Naive thymus-derived CD8-positive, alpha-beta T cell (primary cell): ENCODE measurements around the gene RAB18. TPM values are rescaled to one million over a fixed set of nuclear protein-coding genes. Genes with fewer than 3 reads are reported as not detected.
"Not testable (repeated sequence)": the region's sequence is repeated elsewhere in the genome, so short reads cannot be mapped to it uniquely, and the experiment has no call there.

Experiments
- ATAC-seq, 2 donors: fragments of 150-1000 bp; cut with Tn5 transposase in 1 of 2; sonication (Bioruptor Pico), chemical (Tn5 transposase) in 1 of 2; 1 replicate in 1 of 2; 2 replicates in 1 of 2; pipeline ENCODE4 v1.10.0; 2021; ENCODE audit warnings: mild to moderate bottlenecking in 2 of 2, moderate library complexity in 2 of 2
- POLR2A ChIA-PET: fragments of 350-600 bp; sonication (Branson Sonifier 250); formaldehyde crosslinking; loops from one replicate; lab custom pipeline; 2021; ENCODE audit warnings: antibody characterized with exemption; lab: Charles Lee
- DNase-seq, 10 donors: peaks; one replicate each; pipeline versions ENCODE4 v3.0.0 to v3.0.0-alpha.2; 2020 to 2022
- H3K27ac Mint-ChIP-seq, 10 donors: one replicate each; pipeline ENCODE4 v1.8.0; 2020 to 2022; ENCODE audit warnings: mild to moderate bottlenecking in 10 of 10, mixed read lengths in 10 of 10, moderate library complexity in 4 of 10, inconsistent platforms in 1 of 10
- H3K27me3 Mint-ChIP-seq, 5 donors: one replicate each; pipeline ENCODE4 v1.8.0; 2021 to 2022; ENCODE audit warnings: mixed read lengths in 5 of 5
- H3K36me3 Mint-ChIP-seq, 3 donors: one replicate each; pipeline ENCODE4 v1.8.0; 2020 to 2022; ENCODE audit warnings: mixed read lengths in 3 of 3, mild to moderate bottlenecking in 2 of 3, inconsistent platforms in 1 of 3
- H3K4me1 Mint-ChIP-seq, 4 donors: one replicate each; pipeline ENCODE4 v1.8.0; 2021 to 2022; ENCODE audit warnings: mixed read lengths in 4 of 4
- H3K4me3 Mint-ChIP-seq, 10 donors: one replicate each; pipeline ENCODE4 v1.8.0; 2020 to 2022; ENCODE audit warnings: mild to moderate bottlenecking in 10 of 10, mixed read lengths in 10 of 10, moderate library complexity in 6 of 10, inconsistent platforms in 1 of 10
- H3K9me3 Mint-ChIP-seq, 9 donors: one replicate each; pipeline ENCODE4 v1.8.0; 2020 to 2022; ENCODE audit warnings: mixed read lengths in 9 of 9, mild to moderate bottlenecking in 3 of 9, inconsistent platforms in 1 of 9, moderate library complexity in 1 of 9
- polyA plus RNA-seq, 3 donors: library from polyadenylated mRNA; unstranded; fragments of 300-500 nt; fragmentation: Illumina TruSeq; gene quantifications; one replicate each; pipeline ENCODE4 v1.2.3, GENCODE V29; 2021
- total RNA-seq, 8 experiments: library from RNA in 2 of 8; stranded (reverse) in 2 of 8; gene quantifications; one replicate each; pipeline ENCODE4 v1.2.3 and lab custom pipeline; 2021 to 2026

Gene RAB18
- total RNA-seq (10 to 100 TPM; 79.8 to 83.2 TPM), polyA plus RNA-seq (10 to 100 TPM; 65.4 to 82.4 (median 76.3) TPM), total RNA-seq (lab: John Stamatoyannopoulos, UW) (59.0 to 86.2 (median 66.9) reads per million in 6 experiments)

GRCh38 chr10:27504007-27504807 lies at the start of gene RAB18:
RAB18 (plus strand) TSS chr10:27504304; CDS start chr10:27504370, 66 bp downstream.
- peak within 1 kb of the TSS; percentile 96 to 100 (median 99) for H3K4me3 Mint-ChIP-seq
- peaks cover 0 to 2% (median 0%) of the 10 kb centered on the region in 9 donors for H3K9me3 Mint-ChIP-seq
- peaks cover 0 to 3% (median 0%) of the 10 kb centered on the region in 5 donors for H3K27me3 Mint-ChIP-seq
- peak; percentile 94 for ATAC-seq
- H3K4me1 Mint-ChIP-seq: peaks cover 23 to 53% (median 51%) of the 10 kb centered on the region in 4 donors
- DNase-seq: peak; percentile 94 to 100 (median 98)
- H3K27ac Mint-ChIP-seq: peak within 1 kb of the TSS; percentile 96 to 100 (median 99)
- H3K36me3 Mint-ChIP-seq: peaks cover 0 to 15% (median 2%) of the 10 kb centered on the region in 3 donors
- POLR2A ChIA-PET: interaction anchor here (0.6 to 2.5 kb wide), 13 partner anchors 9 to 1029 kb away, joined by 3 to 21 read pairs (median 5); partner anchors contain the start of genes ACBD5, MASTL, WAC and YME1L1

DNA sequence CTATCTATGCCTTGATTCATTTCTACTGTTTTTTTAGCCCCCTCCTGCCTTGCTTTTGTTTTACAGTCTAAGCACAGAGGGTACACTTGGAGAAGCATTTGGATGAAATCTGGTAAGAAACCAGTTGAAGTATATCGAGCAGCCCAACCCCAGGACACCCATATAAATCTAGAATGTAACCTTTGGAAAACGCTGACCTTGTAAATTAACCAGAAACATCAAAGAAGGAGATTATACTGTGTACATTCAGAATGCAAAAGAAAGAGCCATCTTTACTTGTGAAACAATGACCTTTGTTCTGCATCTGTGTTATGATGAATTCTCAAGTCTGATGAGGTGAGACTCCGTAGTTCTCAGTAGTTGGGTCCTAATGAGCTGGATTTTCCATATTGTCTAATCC lies 49.3 kb upstream of the RAB18 start:
- Mint-ChIP-seq H3K4me3 (no peak overlapping the region), H3K27ac (no peak overlapping the region), H3K27me3 (peaks cover 0 to 4% (median 0%) of the 10 kb centered on the region in 5 donors), H3K9me3 (no peaks in the 10 kb centered on the region), H3K36me3 (no peaks in the 10 kb centered on the region), H3K4me1 (peaks cover 5 to 12% (median 10%) of the 10 kb centered on the region in 4 donors)
- POLR2A ChIA-PET: no interaction called here
- DNase-seq (no peak), ATAC-seq (no peak)

- ATAC-seq: no peak
- H3K9me3 Mint-ChIP-seq: no peaks in the 10 kb centered on the region
- H3K27me3 Mint-ChIP-seq: peaks cover 0 to 4% (median 0%) of the 10 kb centered on the region in 5 donors
- POLR2A ChIA-PET: no interaction called here
- H3K27ac Mint-ChIP-seq: no peak overlapping the region
- peaks cover 6 to 12% (median 10%) of the 10 kb centered on the region in 4 donors for H3K4me1 Mint-ChIP-seq
- H3K4me3 Mint-ChIP-seq: no peak overlapping the region
- H3K36me3 Mint-ChIP-seq: no peaks in the 10 kb centered on the region
- no peak for DNase-seq
Measured at GRCh38 chr10:27457261-27457945, 46.7 kb upstream of the RAB18 start.

DNA sequence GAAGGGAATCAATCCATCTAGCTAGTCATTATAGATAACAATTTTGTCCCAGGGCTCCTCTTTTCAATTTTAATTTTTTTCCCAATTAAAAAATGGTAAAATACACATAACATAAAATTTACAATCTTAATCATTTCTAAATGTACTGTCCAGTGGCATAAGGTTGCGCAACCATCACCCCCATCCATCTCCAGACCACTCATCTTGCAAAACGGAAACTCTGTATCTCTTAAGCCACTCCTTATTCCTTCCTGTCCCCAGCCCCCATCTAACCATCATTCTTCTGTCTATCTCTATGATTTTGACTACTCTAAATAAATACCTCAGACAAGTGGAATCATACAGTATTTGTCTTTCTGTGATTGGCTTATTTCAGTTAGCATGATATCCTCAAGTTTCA lies 46.1 kb upstream of the RAB18 start:
- Mint-ChIP-seq H3K27ac (peak overlapping the region in 1 of 10 donors; percentile 20), H3K36me3 (no peaks in the 10 kb centered on the region), H3K27me3 (peaks cover 0 to 4% (median 0%) of the 10 kb centered on the region in 5 donors), H3K4me3 (no peak overlapping the region), H3K4me1 (peaks cover 6 to 14% (median 10%) of the 10 kb centered on the region in 4 donors), H3K9me3 (no peaks in the 10 kb centered on the region)
- POLR2A ChIA-PET: no interaction called here
- no peak for DNase-seq
- ATAC-seq: no peak

GRCh38 chr10:27461312-27461711 lies 42.8 kb upstream of the RAB18 start:
- Mint-ChIP-seq H3K36me3 (no peaks in the 10 kb centered on the region), H3K4me1 (peaks cover 31 to 47% (median 42%) of the 10 kb centered on the region in 4 donors), H3K9me3 (no peaks in the 10 kb centered on the region), H3K27me3 (no peaks in the 10 kb centered on the region), H3K27ac (no peak overlapping the region), H3K4me3 (no peak overlapping the region)
- POLR2A ChIA-PET: interaction anchor here (0.5 kb wide), 1 partner anchor 62 kb away, joined by 3 read pairs; no protein-coding TSS in a partner anchor
- ATAC-seq: no peak
- DNase-seq: no peak

DNA sequence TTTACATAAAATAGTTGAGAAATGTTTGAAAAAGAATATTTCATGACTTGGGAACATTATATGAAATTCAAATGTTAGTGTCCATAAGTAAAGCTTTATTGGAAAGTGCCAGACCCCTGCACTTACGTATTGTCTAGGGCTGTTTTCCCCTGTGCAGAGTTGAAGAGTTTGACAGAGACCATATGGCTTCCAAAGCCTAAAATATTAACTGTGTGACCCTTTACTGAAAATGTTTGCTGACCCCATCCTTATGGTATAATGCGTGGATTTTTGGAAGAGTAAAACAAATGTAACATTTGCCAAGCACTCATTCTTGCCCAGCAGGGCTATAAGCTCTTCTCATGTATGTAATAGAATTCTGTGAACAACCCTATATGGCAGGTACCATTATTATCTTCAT lies 40.1 kb upstream of the RAB18 start:
- DNase-seq (no peak), ATAC-seq (no peak)
- Mint-ChIP-seq H3K36me3 (no peaks in the 10 kb centered on the region), H3K27me3 (no peaks in the 10 kb centered on the region), H3K9me3 (no peaks in the 10 kb centered on the region), H3K27ac (peak overlapping the region in 6 of 10 donors; percentile 9 to 87 (median 74)), H3K4me3 (peak overlapping the region in 2 of 10 donors; percentile 57 to 65), H3K4me1 (peaks cover 27 to 39% (median 32%) of the 10 kb centered on the region in 4 donors)
- POLR2A ChIA-PET: interaction anchor here (0.6 to 2.5 kb wide), 2 partner anchors 40 to 49 kb away, joined by 3 to 19 read pairs; partner anchors contain the start of gene RAB18

- DNase-seq (peak in 6 of 10 donors; percentile 3 to 66 (median 26)), ATAC-seq (peak; percentile 95)
- H3K36me3 Mint-ChIP-seq: no peaks in the 10 kb centered on the region
- POLR2A ChIA-PET: interaction anchor here (2.5 kb wide), 1 partner anchor 39 kb away, joined by 19 read pairs; the partner anchor contains the start of gene RAB18
- no peaks in the 10 kb centered on the region for H3K27me3 Mint-ChIP-seq
- no peaks in the 10 kb centered on the region for H3K9me3 Mint-ChIP-seq
- peak overlapping the region; percentile 27 to 89 (median 76) for H3K27ac Mint-ChIP-seq
- peaks cover 27 to 39% (median 32%) of the 10 kb centered on the region in 4 donors for H3K4me1 Mint-ChIP-seq
- peak overlapping the region; percentile 5 to 71 (median 62) for H3K4me3 Mint-ChIP-seq
Measured at GRCh38 chr10:27464993-27465392, 39.1 kb upstream of the RAB18 start.

GRCh38 chr10:27465596-27465995 lies 38.5 kb upstream of the RAB18 start:
- Mint-ChIP-seq H3K4me3 (peak overlapping the region in 9 of 10 donors; percentile 12 to 71 (median 65)), H3K27ac (peak overlapping the region; percentile 8 to 89 (median 74)), H3K4me1 (peaks cover 27 to 39% (median 32%) of the 10 kb centered on the region in 4 donors)
- ATAC-seq, DNase-seq, H3K9me3 Mint-ChIP-seq, H3K27me3 Mint-ChIP-seq, H3K36me3 Mint-ChIP-seq: not testable (repeated sequence)
- POLR2A ChIA-PET: interaction anchor here (2.5 kb wide), 1 partner anchor 39 kb away, joined by 19 read pairs; the partner anchor contains the start of gene RAB18

DNA sequence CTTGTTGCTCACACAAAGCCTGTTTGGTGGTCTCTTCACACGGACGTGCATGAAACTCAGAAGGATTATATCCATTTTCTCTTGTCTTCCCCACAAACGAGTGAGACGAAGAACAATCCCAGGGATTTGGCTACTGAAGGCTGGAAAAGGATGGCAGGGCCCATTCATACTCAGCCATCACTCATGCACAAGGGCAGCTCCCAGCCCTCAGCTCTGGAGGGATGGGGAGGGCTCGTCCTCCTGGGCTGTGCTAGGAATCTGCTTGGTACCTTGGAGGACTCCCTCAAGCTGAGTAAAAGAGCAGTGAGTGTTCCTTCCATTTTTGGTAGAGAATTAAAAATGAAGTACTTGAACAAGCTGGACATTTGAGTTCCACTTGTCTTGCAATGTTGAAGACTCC lies 33.2 kb upstream of the RAB18 start:
- ATAC-seq (no peak), DNase-seq (no peak)
- Mint-ChIP-seq H3K4me3 (no peak overlapping the region), H3K27me3 (peaks cover 0 to 4% (median 0%) of the 10 kb centered on the region in 5 donors), H3K36me3 (no peaks in the 10 kb centered on the region), H3K27ac (no peak overlapping the region), H3K9me3 (no peaks in the 10 kb centered on the region), H3K4me1 (peaks cover 5 to 7% (median 6%) of the 10 kb centered on the region in 4 donors)
- POLR2A ChIA-PET: no interaction called here

GRCh38 chr10:27474741-27475140 lies 29.4 kb upstream of the RAB18 start:
- DNase-seq: no peak
- no peak overlapping the region for H3K27ac Mint-ChIP-seq
- peaks cover 0 to 4% (median 0%) of the 10 kb centered on the region in 5 donors for H3K27me3 Mint-ChIP-seq
- POLR2A ChIA-PET: no interaction called here
- peaks cover 0 to 2% (median 0%) of the 10 kb centered on the region in 4 donors for H3K4me1 Mint-ChIP-seq
- no peak for ATAC-seq
- peaks cover 0 to 3% (median 0%) of the 10 kb centered on the region in 9 donors for H3K9me3 Mint-ChIP-seq
- H3K4me3 Mint-ChIP-seq: no peak overlapping the region
- H3K36me3 Mint-ChIP-seq: peaks cover 0 to 2% (median 0%) of the 10 kb centered on the region in 3 donors

GRCh38 chr10:27479016-27479415 lies 25.1 kb upstream of the RAB18 start:
- ATAC-seq (no peak), DNase-seq (no peak)
- Mint-ChIP-seq H3K9me3 (peaks cover 0 to 3% (median 0%) of the 10 kb centered on the region in 9 donors), H3K27me3 (peaks cover 0 to 3% (median 0%) of the 10 kb centered on the region in 5 donors), H3K4me1 (peaks cover 0 to 6% (median under 1%) of the 10 kb centered on the region in 4 donors), H3K36me3 (peaks cover 0 to 2% (median 0%) of the 10 kb centered on the region in 3 donors), H3K27ac (no peak overlapping the region), H3K4me3 (no peak overlapping the region)
- POLR2A ChIA-PET: no interaction called here

DNA sequence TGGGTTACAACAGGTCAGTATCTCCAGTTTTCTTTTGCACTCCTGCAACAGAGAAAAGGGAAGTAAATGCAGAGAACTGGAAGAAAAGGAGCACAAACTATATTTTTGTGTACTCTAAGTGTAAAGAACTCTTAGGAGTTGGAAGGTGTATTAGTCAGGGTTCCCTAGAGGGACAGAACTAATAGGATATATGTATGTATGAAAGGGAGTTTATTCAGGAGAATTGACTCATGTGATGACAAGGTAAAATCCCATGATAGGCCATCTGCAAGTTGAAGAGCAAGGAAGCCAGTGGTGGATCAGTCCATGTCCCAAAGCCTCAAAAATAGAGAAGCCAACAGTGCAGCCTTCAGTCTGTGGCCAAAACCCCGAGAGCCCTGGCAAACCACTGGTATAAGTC lies 22.6 kb upstream of the RAB18 start:
- Mint-ChIP-seq H3K4me1 (peaks cover 0 to 6% (median 0%) of the 10 kb centered on the region in 4 donors), H3K9me3 (peaks cover 0 to 3% (median 0%) of the 10 kb centered on the region in 9 donors)
- POLR2A ChIA-PET: no interaction called here

More for the DNA sequence above, 22.6 kb upstream of the RAB18 start:
- Mint-ChIP-seq H3K4me3 (no peak overlapping the region), H3K27me3 (peaks cover 0 to 4% (median 1%) of the 10 kb centered on the region in 5 donors), H3K27ac (no peak overlapping the region), H3K36me3 (peaks cover 0 to 2% (median 0%) of the 10 kb centered on the region in 3 donors)
- DNase-seq (no peak), ATAC-seq (no peak)
